NCI-H748 (cell line): ENCODE measurements around the gene ALB.
A peak's percentile ranks its signal among the peaks of the same experiment; 100 is the strongest.

Experiments
- DNase-seq: peaks from one replicate; lab custom pipeline; 2025; ENCODE audit not compliant: unreplicated experiment; lab: John Stamatoyannopoulos, UW

The ALB gene

DNA sequence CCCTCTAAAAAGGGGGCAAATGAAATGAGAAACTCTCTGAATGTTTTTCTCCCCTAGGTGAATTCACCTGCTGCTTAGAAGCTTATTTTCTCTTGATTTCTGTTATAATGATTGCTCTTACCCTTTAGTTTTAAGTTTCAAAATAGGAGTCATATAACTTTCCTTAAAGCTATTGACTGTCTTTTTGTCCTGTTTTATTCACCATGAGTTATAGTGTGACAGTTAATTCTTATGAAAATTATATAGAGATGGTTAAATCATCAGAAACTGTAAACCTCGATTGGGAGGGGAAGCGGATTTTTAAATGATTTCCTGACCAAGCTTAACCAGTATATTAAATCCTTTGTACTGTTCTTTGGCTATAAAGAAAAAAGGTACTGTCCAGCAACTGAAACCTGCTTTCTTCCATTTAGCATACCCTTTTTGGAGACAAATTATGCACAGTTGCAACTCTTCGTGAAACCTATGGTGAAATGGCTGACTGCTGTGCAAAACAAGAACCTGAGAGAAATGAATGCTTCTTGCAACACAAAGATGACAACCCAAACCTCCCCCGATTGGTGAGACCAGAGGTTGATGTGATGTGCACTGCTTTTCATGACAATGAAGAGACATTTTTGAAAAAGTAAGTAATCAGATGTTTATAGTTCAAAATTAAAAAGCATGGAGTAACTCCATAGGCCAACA, 4.2 kb downstream of the ALB start:
- DNase-seq: no peak

DNA sequence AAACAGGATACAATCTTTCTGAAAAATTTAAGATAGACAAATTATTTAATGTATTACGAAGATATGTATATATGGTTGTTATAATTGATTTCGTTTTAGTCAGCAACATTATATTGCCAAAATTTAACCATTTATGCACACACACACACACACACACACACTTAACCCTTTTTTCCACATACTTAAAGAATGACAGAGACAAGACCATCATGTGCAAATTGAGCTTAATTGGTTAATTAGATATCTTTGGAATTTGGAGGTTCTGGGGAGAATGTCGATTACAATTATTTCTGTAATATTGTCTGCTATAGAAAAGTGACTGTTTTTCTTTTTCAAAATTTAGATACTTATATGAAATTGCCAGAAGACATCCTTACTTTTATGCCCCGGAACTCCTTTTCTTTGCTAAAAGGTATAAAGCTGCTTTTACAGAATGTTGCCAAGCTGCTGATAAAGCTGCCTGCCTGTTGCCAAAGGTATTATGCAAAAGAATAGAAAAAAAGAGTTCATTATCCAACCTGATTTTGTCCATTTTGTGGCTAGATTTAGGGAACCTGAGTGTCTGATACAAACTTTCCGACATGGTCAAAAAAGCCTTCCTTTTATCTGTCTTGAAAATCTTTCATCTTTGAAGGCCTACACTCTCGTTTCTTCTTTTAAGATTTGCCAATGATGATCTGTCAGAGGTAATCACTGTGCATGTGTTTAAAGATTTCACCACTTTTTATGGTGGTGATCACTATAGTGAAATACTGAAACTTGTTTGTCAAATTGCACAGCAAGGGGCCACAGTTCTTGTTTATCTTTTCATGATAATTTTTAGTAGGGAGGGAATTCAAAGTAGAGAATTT, 5.2 kb downstream of the ALB start:
- no peak for DNase-seq

DNA sequence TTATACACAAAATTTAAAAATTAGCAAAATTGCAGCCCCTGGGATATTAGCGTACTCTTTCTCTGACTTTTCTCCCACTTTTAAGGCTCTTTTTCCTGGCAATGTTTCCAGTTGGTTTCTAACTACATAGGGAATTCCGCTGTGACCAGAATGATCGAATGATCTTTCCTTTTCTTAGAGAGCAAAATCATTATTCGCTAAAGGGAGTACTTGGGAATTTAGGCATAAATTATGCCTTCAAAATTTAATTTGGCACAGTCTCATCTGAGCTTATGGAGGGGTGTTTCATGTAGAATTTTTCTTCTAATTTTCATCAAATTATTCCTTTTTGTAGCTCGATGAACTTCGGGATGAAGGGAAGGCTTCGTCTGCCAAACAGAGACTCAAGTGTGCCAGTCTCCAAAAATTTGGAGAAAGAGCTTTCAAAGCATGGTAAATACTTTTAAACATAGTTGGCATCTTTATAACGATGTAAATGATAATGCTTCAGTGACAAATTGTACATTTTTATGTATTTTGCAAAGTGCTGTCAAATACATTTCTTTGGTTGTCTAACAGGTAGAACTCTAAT, 6.0 kb downstream of the ALB start:
- DNase-seq: no peak

DNA sequence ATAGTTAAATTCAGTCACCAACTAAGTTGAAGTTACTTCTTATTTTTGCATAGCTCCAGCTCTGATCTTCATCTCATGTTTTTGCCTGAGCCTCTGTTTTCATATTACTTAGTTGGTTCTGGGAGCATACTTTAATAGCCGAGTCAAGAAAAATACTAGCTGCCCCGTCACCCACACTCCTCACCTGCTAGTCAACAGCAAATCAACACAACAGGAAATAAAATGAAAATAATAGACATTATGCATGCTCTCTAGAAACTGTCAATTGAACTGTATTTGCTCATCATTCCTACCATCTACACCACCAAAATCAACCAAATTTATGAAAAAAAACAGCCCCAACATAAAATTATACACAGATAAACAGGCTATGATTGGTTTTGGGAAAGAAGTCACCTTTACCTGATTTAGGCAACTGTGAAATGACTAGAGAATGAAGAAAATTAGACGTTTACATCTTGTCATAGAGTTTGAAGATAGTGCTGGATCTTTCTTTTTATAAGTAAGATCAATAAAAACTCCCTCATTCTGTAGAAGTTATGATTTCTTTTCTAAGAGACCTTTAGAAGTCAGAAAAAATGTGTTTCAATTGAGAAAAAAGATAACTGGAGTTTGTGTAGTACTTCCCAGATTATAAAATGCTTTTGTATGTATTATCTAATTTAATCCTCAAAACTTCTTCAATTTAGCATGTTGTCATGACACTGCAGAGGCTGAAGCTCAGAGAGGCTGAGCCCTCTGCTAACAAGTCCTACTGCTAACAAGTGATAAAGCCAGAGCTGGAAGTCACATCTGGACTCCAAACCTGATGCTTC, 7.0 kb downstream of the ALB start:
- no peak for DNase-seq

DNA sequence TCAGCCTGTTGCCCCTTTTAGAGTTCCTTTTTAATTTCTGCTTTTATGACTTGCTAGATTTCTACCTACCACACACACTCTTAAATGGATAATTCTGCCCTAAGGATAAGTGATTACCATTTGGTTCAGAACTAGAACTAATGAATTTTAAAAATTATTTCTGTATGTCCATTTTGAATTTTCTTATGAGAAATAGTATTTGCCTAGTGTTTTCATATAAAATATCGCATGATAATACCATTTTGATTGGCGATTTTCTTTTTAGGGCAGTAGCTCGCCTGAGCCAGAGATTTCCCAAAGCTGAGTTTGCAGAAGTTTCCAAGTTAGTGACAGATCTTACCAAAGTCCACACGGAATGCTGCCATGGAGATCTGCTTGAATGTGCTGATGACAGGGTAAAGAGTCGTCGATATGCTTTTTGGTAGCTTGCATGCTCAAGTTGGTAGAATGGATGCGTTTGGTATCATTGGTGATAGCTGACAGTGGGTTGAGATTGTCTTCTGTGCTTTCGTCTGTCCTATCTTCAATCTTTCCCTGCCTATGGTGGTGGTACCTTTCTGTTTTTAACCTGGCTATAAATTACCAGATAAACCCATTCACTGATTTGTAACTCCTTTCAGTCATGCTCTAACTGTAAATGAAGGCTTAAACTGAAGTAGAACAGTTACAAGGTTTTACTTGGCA, 7.8 kb downstream of the ALB start:
- DNase-seq: no peak

DNA sequence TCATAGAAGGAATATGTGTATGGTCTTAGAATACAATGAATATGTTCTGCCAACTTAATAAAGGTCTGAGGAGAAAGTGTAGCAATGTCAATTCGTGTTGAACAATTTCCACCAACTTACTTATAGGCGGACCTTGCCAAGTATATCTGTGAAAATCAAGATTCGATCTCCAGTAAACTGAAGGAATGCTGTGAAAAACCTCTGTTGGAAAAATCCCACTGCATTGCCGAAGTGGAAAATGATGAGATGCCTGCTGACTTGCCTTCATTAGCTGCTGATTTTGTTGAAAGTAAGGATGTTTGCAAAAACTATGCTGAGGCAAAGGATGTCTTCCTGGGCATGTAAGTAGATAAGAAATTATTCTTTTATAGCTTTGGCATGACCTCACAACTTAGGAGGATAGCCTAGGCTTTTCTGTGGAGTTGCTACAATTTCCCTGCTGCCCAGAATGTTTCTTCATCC, 9.2 kb downstream of the ALB start:
- no peak for DNase-seq

DNA sequence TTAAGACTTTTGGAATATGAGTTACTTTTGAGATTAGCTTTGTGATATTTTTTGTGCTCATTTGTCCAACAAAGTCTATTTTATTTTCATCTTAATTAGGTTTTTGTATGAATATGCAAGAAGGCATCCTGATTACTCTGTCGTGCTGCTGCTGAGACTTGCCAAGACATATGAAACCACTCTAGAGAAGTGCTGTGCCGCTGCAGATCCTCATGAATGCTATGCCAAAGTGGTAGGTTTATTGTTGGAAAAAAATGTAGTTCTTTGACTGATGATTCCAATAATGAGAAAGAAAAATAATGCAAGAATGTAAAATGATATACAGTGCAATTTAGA, 10.8 kb downstream of the ALB start:
- DNase-seq: no peak

DNA sequence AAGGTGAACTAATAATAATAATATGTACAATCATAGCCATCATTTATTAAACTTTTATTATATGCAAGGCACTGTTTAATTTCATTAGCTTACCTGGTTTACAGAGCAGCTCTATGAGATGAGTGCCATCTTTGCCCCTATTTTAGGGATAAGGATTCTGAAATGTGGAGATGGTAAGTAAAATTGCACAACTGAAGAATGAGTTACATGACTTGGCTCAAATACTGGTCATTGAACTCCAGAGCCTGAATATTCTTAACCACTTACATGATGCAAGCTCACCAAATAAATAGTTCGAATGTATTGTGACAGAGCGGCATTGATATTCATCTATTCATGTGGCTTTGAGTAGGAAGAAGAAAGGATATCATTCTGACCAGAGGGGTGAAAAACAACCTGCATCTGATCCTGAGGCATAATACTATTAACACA, 11.7 kb downstream of the ALB start:
- DNase-seq: no peak

DNA sequence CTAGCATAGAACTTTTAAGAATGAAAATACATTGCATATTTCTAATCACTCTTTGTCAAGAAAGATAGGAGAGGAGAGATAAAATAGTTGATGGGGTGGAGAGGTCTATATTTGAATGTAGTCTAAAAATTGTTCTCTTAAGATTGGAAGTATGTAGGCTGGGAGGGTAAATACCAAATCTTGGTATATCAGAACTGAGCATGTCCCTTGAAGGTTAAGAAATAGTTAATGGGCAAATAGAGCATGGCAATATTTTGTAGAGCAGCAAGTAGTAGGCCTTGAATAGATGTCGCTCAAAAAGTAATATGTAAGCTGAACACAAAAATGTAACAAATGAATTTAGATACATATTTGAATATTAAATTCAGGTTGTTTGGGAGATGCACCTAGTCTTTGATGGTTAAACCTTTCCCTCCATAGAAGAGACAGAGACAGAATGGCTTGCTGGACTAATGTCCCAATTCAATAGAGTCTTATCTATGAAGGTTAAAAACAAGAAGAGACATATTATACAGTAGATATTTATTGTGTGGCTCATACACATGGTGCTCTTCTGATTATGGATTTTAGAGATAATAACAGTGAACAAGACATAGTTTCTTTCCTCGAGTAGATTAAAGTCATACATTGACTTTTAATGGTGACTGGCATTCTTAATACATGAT, 12.5 kb downstream of the ALB start:
- DNase-seq: no peak

DNA sequence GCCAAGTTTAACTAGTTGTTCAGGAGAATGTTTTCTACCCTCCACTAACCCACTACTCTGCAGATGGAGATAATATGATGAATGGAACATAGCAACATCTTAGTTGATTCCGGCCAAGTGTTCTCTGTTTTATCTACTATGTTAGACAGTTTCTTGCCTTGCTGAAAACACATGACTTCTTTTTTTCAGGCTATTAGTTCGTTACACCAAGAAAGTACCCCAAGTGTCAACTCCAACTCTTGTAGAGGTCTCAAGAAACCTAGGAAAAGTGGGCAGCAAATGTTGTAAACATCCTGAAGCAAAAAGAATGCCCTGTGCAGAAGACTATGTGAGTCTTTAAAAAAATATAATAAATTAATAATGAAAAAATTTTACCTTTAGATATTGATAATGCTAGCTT, 13.3 kb downstream of the ALB start:
- DNase-seq: no peak

DNA sequence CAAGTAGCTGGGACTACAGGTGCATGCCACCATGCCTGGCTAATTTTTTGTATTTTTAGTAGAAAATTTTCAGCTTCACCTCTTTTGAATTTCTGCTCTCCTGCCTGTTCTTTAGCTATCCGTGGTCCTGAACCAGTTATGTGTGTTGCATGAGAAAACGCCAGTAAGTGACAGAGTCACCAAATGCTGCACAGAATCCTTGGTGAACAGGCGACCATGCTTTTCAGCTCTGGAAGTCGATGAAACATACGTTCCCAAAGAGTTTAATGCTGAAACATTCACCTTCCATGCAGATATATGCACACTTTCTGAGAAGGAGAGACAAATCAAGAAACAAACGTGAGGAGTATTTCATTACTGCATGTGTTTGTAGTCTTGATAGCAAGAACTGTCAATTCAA, 13.9 kb downstream of the ALB start:
- DNase-seq: no peak

DNA sequence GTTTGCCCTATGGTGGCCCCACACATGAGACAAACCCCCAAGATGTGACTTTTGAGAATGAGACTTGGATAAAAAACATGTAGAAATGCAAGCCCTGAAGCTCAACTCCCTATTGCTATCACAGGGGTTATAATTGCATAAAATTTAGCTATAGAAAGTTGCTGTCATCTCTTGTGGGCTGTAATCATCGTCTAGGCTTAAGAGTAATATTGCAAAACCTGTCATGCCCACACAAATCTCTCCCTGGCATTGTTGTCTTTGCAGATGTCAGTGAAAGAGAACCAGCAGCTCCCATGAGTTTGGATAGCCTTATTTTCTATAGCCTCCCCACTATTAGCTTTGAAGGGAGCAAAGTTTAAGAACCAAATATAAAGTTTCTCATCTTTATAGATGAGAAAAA, 14.6 kb downstream of the ALB start:
- no peak for DNase-seq

DNA sequence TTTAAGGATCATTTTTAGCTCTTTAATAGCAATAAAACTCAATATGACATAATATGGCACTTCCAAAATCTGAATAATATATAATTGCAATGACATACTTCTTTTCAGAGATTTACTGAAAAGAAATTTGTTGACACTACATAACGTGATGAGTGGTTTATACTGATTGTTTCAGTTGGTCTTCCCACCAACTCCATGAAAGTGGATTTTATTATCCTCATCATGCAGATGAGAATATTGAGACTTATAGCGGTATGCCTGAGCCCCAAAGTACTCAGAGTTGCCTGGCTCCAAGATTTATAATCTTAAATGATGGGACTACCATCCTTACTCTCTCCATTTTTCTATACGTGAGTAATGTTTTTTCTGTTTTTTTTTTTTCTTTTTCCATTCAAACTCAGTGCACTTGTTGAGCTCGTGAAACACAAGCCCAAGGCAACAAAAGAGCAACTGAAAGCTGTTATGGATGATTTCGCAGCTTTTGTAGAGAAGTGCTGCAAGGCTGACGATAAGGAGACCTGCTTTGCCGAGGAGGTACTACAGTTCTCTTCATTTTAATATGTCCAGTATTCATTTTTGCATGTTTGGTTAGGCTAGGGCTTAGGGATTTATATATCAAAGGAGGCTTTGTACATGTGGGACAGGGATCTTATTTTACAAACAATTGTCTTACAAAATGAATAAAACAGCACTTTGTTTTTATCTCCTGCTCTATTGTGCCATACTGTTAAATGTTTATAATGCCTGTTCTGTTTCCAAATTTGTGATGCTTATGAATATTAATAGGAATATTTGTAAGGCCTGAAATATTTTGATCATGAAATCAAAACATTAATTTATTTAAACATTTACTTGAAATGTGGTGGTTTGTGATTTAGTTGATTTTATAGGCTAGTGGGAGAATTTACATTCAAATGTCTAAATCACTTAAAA, 15.3 kb downstream of the ALB start:
- no peak for DNase-seq

DNA sequence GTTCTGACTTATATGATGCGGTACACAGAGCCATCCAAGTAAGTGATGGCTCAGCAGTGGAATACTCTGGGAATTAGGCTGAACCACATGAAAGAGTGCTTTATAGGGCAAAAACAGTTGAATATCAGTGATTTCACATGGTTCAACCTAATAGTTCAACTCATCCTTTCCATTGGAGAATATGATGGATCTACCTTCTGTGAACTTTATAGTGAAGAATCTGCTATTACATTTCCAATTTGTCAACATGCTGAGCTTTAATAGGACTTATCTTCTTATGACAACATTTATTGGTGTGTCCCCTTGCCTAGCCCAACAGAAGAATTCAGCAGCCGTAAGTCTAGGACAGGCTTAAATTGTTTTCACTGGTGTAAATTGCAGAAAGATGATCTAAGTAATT, 16.5 kb downstream of the ALB start:
- no peak for DNase-seq

DNA sequence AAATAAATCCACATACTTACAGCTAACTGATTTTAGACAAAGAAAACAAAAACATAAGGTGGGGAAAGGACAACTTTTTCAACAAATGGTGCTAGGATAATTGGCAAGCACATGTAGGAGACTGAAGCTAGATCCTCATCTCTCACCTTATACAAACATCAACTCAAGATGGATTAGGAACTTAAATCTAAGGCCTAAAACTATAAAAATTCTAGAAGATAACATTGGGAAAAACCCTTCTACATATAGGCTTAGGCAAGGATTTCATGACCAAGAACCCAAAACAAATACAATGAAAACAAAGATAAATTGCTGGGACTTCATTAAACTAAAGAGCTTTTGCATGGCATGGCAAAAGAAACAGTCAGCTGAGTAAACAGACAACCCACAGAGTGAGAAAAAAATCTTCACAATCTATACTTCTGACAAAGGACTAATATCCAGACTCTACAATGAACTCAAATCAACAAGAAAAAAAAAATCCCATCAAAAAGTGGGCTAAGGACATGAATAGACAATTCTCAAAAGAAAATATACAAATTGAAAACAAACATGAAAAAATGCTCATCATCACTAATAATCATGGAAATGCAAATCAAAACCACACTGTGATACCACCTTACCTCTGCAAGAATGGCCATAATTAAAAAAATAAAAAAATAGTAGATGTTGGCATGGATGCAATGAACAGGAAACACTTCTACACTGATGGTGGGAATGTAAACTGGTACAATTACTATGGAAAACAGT, 17.8 kb downstream of the ALB start:
- DNase-seq: peak; percentile 36

DNA sequence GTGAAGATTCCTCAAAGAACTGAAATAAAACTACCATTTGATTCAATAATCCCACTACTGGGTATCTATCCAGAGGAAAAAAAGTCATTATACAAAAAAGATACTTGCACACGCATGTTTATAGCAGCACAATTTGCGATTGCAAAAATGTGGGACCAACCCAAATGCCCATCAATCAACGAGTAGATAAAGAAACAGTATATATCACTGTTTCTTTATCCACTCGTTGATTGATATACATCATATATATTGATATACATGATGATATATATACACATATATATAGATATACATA, 18.3 kb downstream of the ALB start:
- DNase-seq: no peak

DNA sequence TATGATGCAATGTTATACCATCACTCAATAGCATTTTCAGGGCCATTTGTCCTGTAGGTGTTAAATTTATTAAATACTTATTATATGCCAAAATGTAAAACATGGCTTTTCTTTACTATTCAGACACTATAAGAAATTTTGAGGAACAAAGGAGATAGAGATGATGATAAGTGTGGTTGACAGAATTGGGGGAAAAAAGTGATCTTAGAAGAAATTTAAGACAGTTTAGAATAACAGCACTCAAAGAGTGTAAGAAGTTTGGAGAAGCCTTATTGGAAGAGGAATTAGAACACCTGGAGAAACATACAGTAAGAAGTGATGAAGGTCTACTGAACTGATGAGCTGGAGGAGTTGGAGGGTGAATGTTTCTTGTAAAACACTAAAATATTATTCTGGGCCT, 19.1 kb downstream of the ALB start:
- no peak for DNase-seq

DNA sequence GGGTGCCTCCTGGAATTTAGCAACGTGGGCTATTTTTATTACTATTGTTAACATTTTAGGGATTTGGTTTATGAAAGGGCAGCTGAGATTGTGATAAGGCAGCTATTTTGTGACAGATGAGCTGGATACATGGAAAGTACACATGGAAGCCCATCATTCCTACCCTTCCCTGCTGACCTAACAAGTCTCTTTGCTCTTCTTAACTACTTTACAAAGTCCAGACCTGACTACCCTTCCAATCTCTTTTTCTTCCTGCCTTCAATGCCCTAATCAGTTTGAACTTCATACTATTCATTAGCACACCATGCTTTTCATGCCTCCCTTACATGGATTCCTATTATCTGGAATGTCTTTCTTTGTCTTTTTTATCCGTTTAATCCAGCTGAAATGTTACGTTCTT, 22.6 kb downstream of the ALB start:
- DNase-seq: no peak

DNA sequence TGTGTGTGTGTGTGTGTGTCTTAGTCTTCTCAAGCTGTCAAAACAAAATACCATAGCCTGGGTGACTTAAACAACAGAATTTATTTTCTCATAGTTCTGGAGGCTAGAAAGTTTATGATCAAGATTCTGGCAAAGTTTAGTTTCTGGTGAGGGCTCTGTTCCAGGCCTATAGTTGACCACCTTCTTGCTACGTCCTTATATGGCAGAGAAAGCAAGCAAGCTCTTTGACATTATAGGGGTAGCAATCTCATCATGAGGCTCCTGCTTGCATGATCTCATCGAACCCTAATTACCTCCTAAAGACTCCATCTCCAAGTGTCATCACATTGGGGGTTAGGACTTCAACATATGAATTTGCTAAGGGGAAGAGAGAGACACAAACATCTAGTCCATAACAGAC, 25.0 kb downstream of the ALB start:
- DNase-seq: no peak
